OCI-LY1 (cell line): ENCODE measurements around the gene LRRC73.

Experiments
- CTCF ChIP-seq: fragments of 200-600 bp; sonication (generic), shearing (Covaris generic); IDR thresholded peaks from 2 replicates; pipeline ENCODE4 v1.5.1; 2017; ENCODE audit warnings: mild to moderate bottlenecking, antibody characterized with exemption, low read length, moderate library complexity, mixed read lengths
- EZH2 ChIP-seq: fragments of 200-600 bp; sonication (generic), shearing (Covaris generic); IDR thresholded peaks from 2 replicates; pipeline ENCODE4 v1.8.0; 2017; ENCODE audit warnings: borderline replicate concordance, mixed run types, mild to moderate bottlenecking, antibody characterized with exemption, low read length, moderate library complexity, mixed read lengths

GRCh38 chr6:43504756-43505593 lies 5.2 kb downstream of the LRRC73 start:
- TF ChIP-seq CTCF: no peak
- TF ChIP-seq EZH2: no peak
